ENCODE data around the gene UFSP1.

DNA sequence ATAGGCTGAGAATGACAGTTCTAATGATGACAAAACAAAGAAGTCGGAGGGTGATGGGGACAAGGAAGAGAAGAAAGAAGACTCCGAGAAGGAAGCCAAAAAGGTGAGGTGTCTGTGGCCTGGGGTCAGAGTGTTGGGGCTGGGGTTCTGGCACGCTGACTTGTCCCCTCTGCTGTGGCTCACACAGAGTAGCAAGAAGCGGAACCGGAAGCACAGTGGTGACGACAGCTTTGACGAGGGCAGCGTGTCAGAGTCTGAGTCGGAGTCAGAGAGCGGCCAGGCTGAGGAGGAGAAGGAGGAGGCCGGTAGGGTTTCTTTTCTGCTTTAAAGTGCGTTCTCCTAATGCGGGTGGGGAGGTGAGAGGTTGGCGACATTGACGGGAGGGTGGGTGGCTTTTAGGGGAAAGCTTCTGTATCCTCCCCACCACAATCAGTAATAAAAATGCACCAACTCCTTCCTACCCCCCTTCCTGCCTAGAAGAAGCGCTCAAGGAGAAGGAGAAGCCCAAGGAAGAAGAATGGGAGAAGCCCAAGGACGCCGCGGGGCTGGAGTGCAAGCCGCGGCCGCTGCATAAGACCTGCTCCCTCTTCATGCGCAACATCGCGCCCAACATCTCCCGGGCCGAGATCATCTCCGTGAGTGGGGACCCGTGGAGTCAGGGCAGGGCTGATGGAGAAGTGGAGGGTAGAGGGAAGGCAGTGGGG, 4.6 kb downstream of the UFSP1 start:
- TF ChIP-seq, protein P1, sequence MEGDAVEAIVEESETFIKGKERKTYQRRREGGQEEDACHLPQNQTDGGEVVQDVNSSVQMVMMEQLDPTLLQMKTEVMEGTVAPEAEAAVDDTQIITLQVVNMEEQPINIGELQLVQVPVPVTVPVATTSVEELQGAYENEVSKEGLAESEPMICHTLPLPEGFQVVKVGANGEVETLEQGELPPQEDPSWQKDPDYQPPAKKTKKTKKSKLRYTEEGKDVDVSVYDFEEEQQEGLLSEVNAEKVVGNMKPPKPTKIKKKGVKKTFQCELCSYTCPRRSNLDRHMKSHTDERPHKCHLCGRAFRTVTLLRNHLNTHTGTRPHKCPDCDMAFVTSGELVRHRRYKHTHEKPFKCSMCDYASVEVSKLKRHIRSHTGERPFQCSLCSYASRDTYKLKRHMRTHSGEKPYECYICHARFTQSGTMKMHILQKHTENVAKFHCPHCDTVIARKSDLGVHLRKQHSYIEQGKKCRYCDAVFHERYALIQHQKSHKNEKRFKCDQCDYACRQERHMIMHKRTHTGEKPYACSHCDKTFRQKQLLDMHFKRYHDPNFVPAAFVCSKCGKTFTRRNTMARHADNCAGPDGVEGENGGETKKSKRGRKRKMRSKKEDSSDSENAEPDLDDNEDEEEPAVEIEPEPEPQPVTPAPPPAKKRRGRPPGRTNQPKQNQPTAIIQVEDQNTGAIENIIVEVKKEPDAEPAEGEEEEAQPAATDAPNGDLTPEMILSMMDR (IDR thresholded peaks at IDR 0.05): no peak
- TF ChIP-seq POLR2AphosphoS5 (IDR thresholded peaks at IDR 0.05) (no peak), POLR2A (IDR thresholded peaks at IDR 0.05) (no peak), EP300 (IDR thresholded peaks at IDR 0.05; ENCODE audit: low read depth) (no peak)

Data from transverse colon (tissue), 4 donors.